HEK293T (cell line): ENCODE data around the gene DNAJB12.
"Not testable (repeated sequence)": the region's sequence is repeated elsewhere in the genome, so short reads cannot be mapped to it uniquely, and the experiment has no call there.

ENCODE experiments used
- CTCF ChIA-PET: fragments of 350-600 bp; formaldehyde crosslinking; extraction: SDS; loops from one replicate; lab custom pipeline; 2021; ENCODE audit warnings: antibody characterized with exemption, inconsistent platforms; lab: Yijun Ruan, JAX
- POLR2A ChIA-PET: fragments of 350-600 bp; formaldehyde crosslinking; extraction: SDS; loops from one replicate; lab custom pipeline; 2020; ENCODE audit warnings: antibody characterized with exemption, inconsistent platforms; lab: Yijun Ruan, JAX
- DNase-seq: peaks from one replicate; pipeline ENCODE4 v3.0.0; 2012; ENCODE audit warnings: mixed read lengths; ENCODE audit errors: extremely low spot score
- ARNT ChIP-seq: fragments of 450-650 bp; IDR thresholded peaks from 2 replicates; pipeline ENCODE4 v1.6.1; 2017; ENCODE audit warnings: mild to moderate bottlenecking
- BHLHE40 ChIP-seq: fragments of 450-650 bp; IDR thresholded peaks from 2 replicates; pipeline ENCODE4 v1.6.1; 2016; ENCODE audit warnings: mild to moderate bottlenecking, moderate library complexity, borderline replicate concordance
- CTBP1 ChIP-seq: fragments of 450-650 bp; IDR thresholded peaks from 2 replicates; pipeline ENCODE4 v1.6.1; 2016; ENCODE audit warnings: borderline replicate concordance
- ELF4 ChIP-seq: fragments of 450-650 bp; IDR thresholded peaks from 2 replicates; pipeline ENCODE4 v1.6.1; 2017; ENCODE audit warnings: antibody characterized with exemption
- FOXA1 ChIP-seq: fragments of 450-650 bp; IDR thresholded peaks from 2 replicates; pipeline ENCODE4 v1.6.1; 2016; ENCODE audit warnings: mild to moderate bottlenecking
- FOXK2 ChIP-seq: fragments of 450-650 bp; IDR thresholded peaks from 2 replicates; pipeline ENCODE4 v1.6.1; 2016; ENCODE audit warnings: mild to moderate bottlenecking
- FOXM1 ChIP-seq: fragments of 450-650 bp; IDR thresholded peaks from 2 replicates; pipeline ENCODE4 v1.6.1; 2017; ENCODE audit warnings: mild to moderate bottlenecking, borderline replicate concordance
- HDGF ChIP-seq: fragments of 450-650 bp; IDR thresholded peaks from 2 replicates; pipeline ENCODE4 v1.6.1; 2017; ENCODE audit warnings: antibody characterized with exemption, borderline replicate concordance
- L3MBTL2 ChIP-seq: fragments of 450-650 bp; conservative IDR thresholded peaks from 2 replicates; pipeline ENCODE4 v1.6.1; 2016; ENCODE audit warnings: mild to moderate bottlenecking
- LEF1 ChIP-seq: fragments of 450-650 bp; IDR thresholded peaks from 2 replicates; pipeline ENCODE4 v1.6.1; 2017; ENCODE audit warnings: mild to moderate bottlenecking, borderline replicate concordance
- NFRKB ChIP-seq: fragments of 450-650 bp; IDR thresholded peaks from 2 replicates; pipeline ENCODE4 v1.6.1; 2016; ENCODE audit warnings: mild to moderate bottlenecking, moderate library complexity
- PKNOX1 ChIP-seq: fragments of 450-650 bp; IDR thresholded peaks from 2 replicates; pipeline ENCODE4 v1.6.1; 2016
- SP1 ChIP-seq: fragments of 450-650 bp; IDR thresholded peaks from 2 replicates; pipeline ENCODE4 v1.6.1; 2017
- SUZ12 ChIP-seq: fragments of 450-650 bp; IDR thresholded peaks from 2 replicates; pipeline ENCODE4 v1.6.1; 2016; ENCODE audit warnings: mild to moderate bottlenecking
- TARDBP ChIP-seq: fragments of 450-650 bp; IDR thresholded peaks from 2 replicates; pipeline ENCODE4 v1.6.1; 2016
- ZNF384 ChIP-seq: fragments of 450-650 bp; IDR thresholded peaks from 2 replicates; pipeline ENCODE4 v1.6.1; 2016

DNAJB12 gene

GRCh38 chr10:72349438-72349837, 5.3 kb downstream of the DNAJB12 start:
- CTCF ChIA-PET: interaction anchor here (0.7 to 0.8 kb wide), 2 partner anchors 8 to 10 kb away, joined by 3 to 4 read pairs; no protein-coding TSS in a partner anchor
- TF ChIP-seq HDGF (no peak), ELF4 (no peak), NFRKB (no peak), LEF1 (no peak), TARDBP (no peak), FOXK2 (no peak)
- POLR2A ChIA-PET: no interaction called here
- DNase-seq: no peak

- TF ChIP-seq LEF1 (no peak), SP1 (no peak), ARNT (no peak), NFRKB (no peak), ELF4 (no peak), FOXK2 (no peak)
- DNase-seq: no peak
- ChIA-PET POLR2A (no interaction called here), CTCF (no interaction called here)
Measured at GRCh38 chr10:72348282-72348681, 6.4 kb downstream of the DNAJB12 start.

GRCh38 chr10:72346117-72346516, 8.6 kb downstream of the DNAJB12 start:
- CTCF ChIA-PET, DNase-seq, POLR2A ChIA-PET: not testable (repeated sequence)

GRCh38 chr10:72344932-72345331, 9.8 kb downstream of the DNAJB12 start:
- TF ChIP-seq L3MBTL2 (no peak), TARDBP (no peak), FOXK2 (no peak), ZNF384 (no peak), FOXA1 (no peak), NFRKB (no peak), SUZ12 (no peak), SP1 (no peak), PKNOX1 (no peak), ARNT (no peak), LEF1 (no peak)
- ChIA-PET CTCF (no interaction called here), POLR2A (no interaction called here)
- DNase-seq: no peak

GRCh38 chr10:72342911-72343310, 11.8 kb downstream of the DNAJB12 start:
- TF ChIP-seq BHLHE40: no peak
- no peak for TF ChIP-seq L3MBTL2
- no peak for TF ChIP-seq PKNOX1
- TF ChIP-seq FOXA1: no peak
- CTCF ChIA-PET: interaction anchor here (0.7 kb wide), 2 partner anchors 11 to 82 kb away, joined by 3 to 6 read pairs; no protein-coding TSS in a partner anchor
- POLR2A ChIA-PET: interaction anchor here (0.8 to 1.2 kb wide), 2 partner anchors 69 to 153 kb away, joined by 3 to 5 read pairs; partner anchors contain the start of gene DDIT4
- DNase-seq: no peak

- CTCF ChIA-PET: interaction anchor here (0.6 to 1.0 kb wide), 4 partner anchors 9 to 718 kb away, joined by 3 to 4 read pairs (median 4); no protein-coding TSS in a partner anchor
- no peak for TF ChIP-seq SUZ12
- no peak for TF ChIP-seq ARNT
- TF ChIP-seq CTBP1: no peak
- no peak for TF ChIP-seq L3MBTL2
- TF ChIP-seq PKNOX1: peak; percentile 59
- TF ChIP-seq BHLHE40: no peak
- no peak for TF ChIP-seq TARDBP
- no peak for TF ChIP-seq ELF4
- POLR2A ChIA-PET: no interaction called here
- peak; percentile 80 for DNase-seq
Measured at GRCh38 chr10:72340510-72341261, 14.0 kb downstream of the DNAJB12 start.

GRCh38 chr10:72338180-72338579, 16.5 kb downstream of the DNAJB12 start:
- CTCF ChIA-PET: interaction anchor here (0.6 to 1.5 kb wide), 3 partner anchors 9 to 442 kb away, joined by 3 to 5 read pairs (median 3); no protein-coding TSS in a partner anchor
- TF ChIP-seq FOXM1 (no peak), ARNT (no peak), SP1 (no peak), TARDBP (no peak), LEF1 (no peak), BHLHE40 (no peak), L3MBTL2 (no peak), CTBP1 (no peak), NFRKB (no peak), ELF4 (no peak), ZNF384 (no peak)
- no peak for DNase-seq
- POLR2A ChIA-PET: interaction anchor here (2.3 kb wide), 1 partner anchor 62 kb away, joined by 10 read pairs; no protein-coding TSS in a partner anchor
